Testis (tissue), 3 donors: ENCODE data around the gene WFDC1. TPM values are rescaled to one million over a fixed set of nuclear protein-coding genes. Genes with fewer than 3 reads are reported as not detected.

Experiments used
- DNase-seq: peaks from one replicate; pipeline ENCODE4 v3.0.0-alpha.2; 2019
- H3K27ac ChIP-seq, 2 donors: fragments of 200-600 bp; sonication (generic); one replicate each; pipeline ENCODE4 v1.5.1; 2019
- H3K27me3 ChIP-seq: fragments of 200-600 bp; sonication (generic); one replicate; pipeline ENCODE4 v1.5.1; 2019
- H3K36me3 ChIP-seq: fragments of 200-600 bp; sonication (generic); one replicate; pipeline ENCODE4 v1.5.1; 2017; ENCODE audit warnings: low read depth; ENCODE audit errors: missing control alignments
- H3K4me1 ChIP-seq: fragments of 200-600 bp; sonication (generic); one replicate; pipeline ENCODE4 v1.5.1; 2019
- H3K4me3 ChIP-seq, 2 donors: fragments of 200-600 bp; sonication (generic); one replicate each; pipeline ENCODE4 v1.5.1; 2017 to 2019
- H3K9me3 ChIP-seq: fragments of 200-600 bp; sonication (generic); one replicate; pipeline ENCODE4 v1.5.1; 2017
- POLR2A ChIP-seq: fragments of 450-650 bp; IDR thresholded peaks from one replicate; pipeline ENCODE4 v1.6.1; 2017; ENCODE audit warnings: antibody characterized with exemption, mild to moderate bottlenecking, moderate library complexity
- WGBS, 2 donors: methylation state at CpG; one replicate each; pipeline ENCODE4 v1.1.5; 2018; 5-methylcytosine and 5-hydroxymethylcytosine counted together
- intact Hi-C: fragments of 100-400 bp; cut with DNase I; formaldehyde crosslinking; loops from one replicate; pipeline ENCODE4 v1.15.1; 2023; ENCODE audit warnings: low total_unique reads
- polyA plus RNA-seq: library from polyadenylated mRNA; stranded (reverse); fragments of 350-450 nt; fragmentation: Illumina TruSeq; extraction: RNeasy Lipid Tissue Mini Kit (QIAGEN cat#74804); gene quantifications from one replicate; pipeline ENCODE4 v1.2.3, GENCODE V29; 2014; ENCODE audit warnings: low read depth, low replicate concordance; ENCODE audit not compliant: insufficient read depth
- total RNA-seq, 2 donors: library from RNA; depleted of rRNA; stranded (reverse); fragments of >200 nt; gene quantifications; one replicate each; pipeline ENCODE4 v1.2.3, GENCODE V29; 2016
- TF ChIP-seq, protein P1 (sequence below), 3 experiments: fragments of 450-650 bp in 2 of 3; fragments of 200-600 bp in 1 of 3; sonication (generic) in 1 of 3; IDR thresholded peaks; one replicate each; pipeline ENCODE4 v1.5.1; 2016 to 2019; ENCODE audit warnings: antibody characterized with exemption in 3 of 3, mild to moderate bottlenecking in 2 of 3, moderate library complexity in 1 of 3

Gene WFDC1
- total and polyA plus RNA-seq, 3 donors from 2014 or later: 16.4 to 23.5 (median 18.9) TPM

DNA sequence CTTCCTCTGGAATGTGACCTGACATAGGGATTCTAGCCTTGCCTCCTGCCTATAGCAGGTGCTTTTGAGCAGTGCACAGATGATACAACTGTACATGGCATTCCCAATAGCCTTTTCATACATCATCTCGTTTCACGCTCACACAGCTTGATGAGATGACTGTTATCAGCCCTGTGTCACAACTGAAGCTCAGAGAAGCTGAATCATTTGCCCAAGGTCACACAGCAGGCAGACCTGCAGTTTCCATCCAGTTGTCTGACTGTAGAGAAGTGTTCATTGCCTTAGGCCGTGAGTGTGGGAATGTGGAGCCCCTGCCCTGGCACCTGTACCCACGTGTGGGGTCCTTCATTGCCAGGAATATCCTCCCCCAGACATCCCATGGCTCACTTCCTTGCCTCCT is 20.1 kb downstream of the WFDC1 start:
- DNase-seq: no peak
- intact Hi-C loops: no loop called here
- no peaks in the 10 kb centered on the region for H3K4me1 ChIP-seq
- no peak for TF ChIP-seq POLR2A
- TF ChIP-seq, protein P1, sequence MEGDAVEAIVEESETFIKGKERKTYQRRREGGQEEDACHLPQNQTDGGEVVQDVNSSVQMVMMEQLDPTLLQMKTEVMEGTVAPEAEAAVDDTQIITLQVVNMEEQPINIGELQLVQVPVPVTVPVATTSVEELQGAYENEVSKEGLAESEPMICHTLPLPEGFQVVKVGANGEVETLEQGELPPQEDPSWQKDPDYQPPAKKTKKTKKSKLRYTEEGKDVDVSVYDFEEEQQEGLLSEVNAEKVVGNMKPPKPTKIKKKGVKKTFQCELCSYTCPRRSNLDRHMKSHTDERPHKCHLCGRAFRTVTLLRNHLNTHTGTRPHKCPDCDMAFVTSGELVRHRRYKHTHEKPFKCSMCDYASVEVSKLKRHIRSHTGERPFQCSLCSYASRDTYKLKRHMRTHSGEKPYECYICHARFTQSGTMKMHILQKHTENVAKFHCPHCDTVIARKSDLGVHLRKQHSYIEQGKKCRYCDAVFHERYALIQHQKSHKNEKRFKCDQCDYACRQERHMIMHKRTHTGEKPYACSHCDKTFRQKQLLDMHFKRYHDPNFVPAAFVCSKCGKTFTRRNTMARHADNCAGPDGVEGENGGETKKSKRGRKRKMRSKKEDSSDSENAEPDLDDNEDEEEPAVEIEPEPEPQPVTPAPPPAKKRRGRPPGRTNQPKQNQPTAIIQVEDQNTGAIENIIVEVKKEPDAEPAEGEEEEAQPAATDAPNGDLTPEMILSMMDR (IDR thresholded peaks at IDR 0.05): no peak
- no peaks in the 10 kb centered on the region for H3K36me3 ChIP-seq
- no peak overlapping the region for H3K4me3 ChIP-seq
- H3K27ac ChIP-seq: no peak overlapping the region
- no peaks in the 10 kb centered on the region for H3K9me3 ChIP-seq
- WGBS, 2 donors: 83% methylated on average over 4 of the region's 4 CpGs
- no peaks in the 10 kb centered on the region for H3K27me3 ChIP-seq

DNA sequence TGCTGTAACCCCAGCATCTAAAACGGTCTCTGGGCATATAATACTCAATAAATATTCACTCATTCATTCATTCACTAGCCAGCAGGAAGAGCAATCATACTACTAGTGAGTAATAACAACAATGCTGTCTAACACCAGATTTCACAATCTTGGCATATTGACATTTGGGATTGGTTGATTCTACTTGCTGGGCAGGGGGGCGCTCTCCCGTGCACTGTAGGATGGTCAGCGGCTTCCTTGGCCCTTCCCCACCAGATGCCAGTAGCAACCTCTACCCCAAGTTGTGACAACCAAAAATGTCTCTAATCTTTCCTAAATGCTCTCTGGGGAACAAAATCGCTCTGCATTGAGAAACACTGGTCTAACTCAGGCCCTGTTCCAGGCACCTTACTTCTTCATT is 20.7 kb downstream of the WFDC1 start:
- Histone ChIP-seq H3K27me3 (no peaks in the 10 kb centered on the region), H3K36me3 (no peaks in the 10 kb centered on the region), H3K4me1 (no peaks in the 10 kb centered on the region), H3K27ac (no peak overlapping the region), H3K4me3 (no peak overlapping the region), H3K9me3 (no peaks in the 10 kb centered on the region)
- no peak for DNase-seq
- TF ChIP-seq, protein P1 (IDR thresholded peaks at IDR 0.05): no peak
- no peak for TF ChIP-seq POLR2A
- intact Hi-C loops: no loop called here
- 86 to 92% methylated on average over 5 of the region's 5 CpGs for WGBS, 2 donors

DNA sequence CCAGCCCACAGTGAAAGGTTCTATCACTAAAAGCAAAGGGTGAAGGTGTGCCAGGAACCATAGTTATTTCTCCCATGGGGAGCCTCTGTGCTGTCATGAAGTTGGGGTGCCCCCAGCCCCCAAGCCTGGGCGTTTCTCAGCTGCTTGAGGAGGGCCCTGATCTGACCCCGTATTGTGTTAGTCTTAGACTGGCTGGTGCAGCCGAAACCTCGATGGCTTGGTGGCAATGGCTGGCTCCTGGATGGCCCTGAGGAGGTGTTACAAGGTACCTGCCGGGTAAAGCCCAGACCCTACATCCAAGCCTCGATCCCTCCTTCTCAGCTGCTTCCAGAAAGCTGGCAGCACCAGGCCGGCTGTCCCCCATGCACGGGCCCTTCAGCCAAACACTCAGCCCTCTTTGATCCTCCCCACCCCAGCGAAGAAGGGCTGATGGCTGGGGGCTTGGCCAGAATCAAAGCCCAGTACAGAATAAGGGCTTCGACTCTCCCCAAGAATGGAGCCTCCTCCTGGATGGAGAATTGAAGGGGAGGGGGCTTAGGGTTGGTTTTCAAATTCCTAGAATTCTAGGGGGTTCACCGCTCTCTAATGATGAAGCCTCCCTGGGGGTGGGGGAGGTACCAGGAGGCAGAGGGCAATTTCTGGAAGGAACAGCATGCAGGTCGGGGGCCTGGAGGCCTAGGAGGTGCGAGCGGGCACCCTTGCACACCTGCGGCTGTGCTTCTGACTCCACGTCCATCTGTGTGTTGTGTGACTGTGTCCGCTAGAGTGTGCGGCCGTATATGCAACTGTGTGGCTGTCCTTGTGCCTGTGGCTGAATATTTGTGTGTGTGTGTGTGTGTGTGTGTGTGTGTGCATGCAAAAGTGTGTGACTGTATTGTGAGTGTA is 23.7 kb downstream of the WFDC1 start:
- intact Hi-C loops: no loop called here

DNA sequence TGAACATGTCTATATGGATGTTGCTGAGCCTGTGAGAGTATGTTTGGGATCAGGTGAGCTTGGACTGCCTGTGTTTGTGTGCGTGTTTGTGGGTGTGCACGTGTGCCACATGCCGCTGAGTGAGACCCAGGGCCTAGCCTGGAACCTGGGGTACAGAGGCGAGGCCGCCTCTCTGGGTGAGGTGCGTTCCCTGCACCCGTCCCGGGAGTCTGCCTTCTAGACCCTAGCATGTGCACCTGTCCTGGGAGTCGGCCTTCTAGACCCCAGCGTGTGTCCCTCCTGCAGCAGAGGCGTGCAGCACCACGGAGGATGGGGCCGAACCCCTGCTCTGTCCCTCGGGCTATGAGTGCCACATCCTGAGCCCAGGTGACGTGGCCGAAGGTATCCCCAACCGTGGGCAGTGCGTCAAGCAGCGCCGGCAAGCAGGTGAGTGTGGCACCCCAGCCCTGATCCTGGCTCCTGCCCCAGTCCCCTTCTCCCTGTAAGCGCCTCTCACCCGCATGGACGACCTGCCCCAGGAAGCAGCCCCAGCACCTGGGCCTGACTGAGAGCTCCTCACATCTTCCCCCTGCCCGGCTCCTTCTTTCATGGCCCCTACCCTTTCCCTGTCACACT is 24.6 kb downstream of the WFDC1 start:
- no peaks in the 10 kb centered on the region for H3K27me3 ChIP-seq
- TF ChIP-seq, protein P1 (IDR thresholded peaks at IDR 0.05): no peak
- no peak for TF ChIP-seq POLR2A
- WGBS, 2 donors: 93 to 100% methylated on average over 6 to 19 of the region's 24 CpGs
- H3K36me3 ChIP-seq: no peaks in the 10 kb centered on the region
- no peaks in the 10 kb centered on the region for H3K4me1 ChIP-seq
- H3K27ac ChIP-seq: no peak overlapping the region
- no peak overlapping the region for H3K4me3 ChIP-seq
- no peaks in the 10 kb centered on the region for H3K9me3 ChIP-seq
- no peak for DNase-seq
- intact Hi-C loops: no loop called here

More for the DNA sequence above, 23.7 kb downstream of the WFDC1 start:
- Histone ChIP-seq H3K4me3 (no peak overlapping the region), H3K4me1 (no peaks in the 10 kb centered on the region), H3K36me3 (no peaks in the 10 kb centered on the region), H3K27ac (no peak overlapping the region), H3K27me3 (no peaks in the 10 kb centered on the region), H3K9me3 (no peaks in the 10 kb centered on the region)
- TF ChIP-seq, protein P1 (IDR thresholded peaks at IDR 0.05): no peak
- TF ChIP-seq POLR2A: no peak
- 86 to 89% methylated on average over 19 of the region's 19 CpGs for WGBS, 2 donors
- no peak for DNase-seq
